Raji (cell line): Measurements from ENCODE around the gene PARVG.

Source experiments
- POLR2A ChIP-seq: IDR thresholded peaks from 2 replicates; pipeline ENCODE4 v1.6.1; 2011; ENCODE audit warnings: low read depth, low read length, control low read depth; ENCODE audit not compliant: insufficient read depth

PARVG gene

DNA sequence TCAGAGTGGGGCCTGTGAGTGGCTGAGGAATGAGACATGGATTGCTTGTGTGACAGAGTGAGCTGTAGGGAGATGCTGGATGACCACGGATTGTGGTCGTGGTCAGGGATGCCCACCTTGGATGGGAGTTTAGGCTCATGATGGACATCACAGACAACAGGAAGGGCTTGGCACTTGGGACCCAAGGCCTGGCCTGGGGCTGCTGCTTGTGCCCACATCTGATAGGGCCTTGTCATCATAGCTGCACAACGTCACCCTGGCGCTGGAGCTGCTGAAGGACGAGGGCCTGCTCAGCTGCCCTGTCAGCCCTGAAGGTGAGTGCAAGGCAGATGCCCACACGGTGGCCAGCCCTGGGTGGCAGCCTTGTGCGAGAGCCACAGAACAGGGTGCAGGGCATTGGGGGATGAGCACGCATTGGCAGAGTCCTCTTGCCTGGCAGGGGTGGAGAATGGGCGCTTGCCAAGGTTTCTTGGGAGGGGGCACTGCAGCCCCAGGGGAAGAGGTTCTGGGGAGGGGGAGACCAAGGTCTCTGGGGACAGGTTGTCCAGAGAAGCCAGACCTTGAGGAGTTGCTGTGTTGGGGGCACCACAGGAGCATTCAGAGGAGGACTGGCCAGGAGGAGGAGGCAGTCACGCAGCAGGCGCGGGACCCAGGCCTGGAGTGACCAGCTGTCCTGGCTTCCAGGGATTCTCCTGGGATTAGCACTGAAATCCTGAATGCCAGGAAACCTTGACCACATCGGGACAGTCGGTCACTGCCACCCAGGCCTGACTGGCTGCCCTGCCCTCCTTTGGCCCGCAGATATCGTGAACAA is 25.0 kb downstream of the PARVG start:
- TF ChIP-seq POLR2A = no peak

DNA sequence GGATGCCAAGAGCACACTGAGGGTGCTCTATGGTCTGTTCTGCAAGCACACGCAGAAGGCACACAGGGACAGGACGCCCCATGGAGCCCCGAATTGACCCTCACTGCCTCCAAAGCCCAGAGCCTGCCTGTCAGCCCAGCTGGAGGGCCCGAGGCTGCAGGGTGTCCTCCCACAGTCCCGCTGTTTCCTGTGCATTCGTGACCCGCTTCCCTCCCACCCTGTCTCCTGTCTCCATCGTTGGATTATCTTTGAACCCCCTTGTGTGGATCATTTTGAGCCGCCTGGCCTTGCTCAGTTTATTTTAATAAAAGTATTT is 25.6 kb downstream of the PARVG start:
- no peak for TF ChIP-seq POLR2A

DNA sequence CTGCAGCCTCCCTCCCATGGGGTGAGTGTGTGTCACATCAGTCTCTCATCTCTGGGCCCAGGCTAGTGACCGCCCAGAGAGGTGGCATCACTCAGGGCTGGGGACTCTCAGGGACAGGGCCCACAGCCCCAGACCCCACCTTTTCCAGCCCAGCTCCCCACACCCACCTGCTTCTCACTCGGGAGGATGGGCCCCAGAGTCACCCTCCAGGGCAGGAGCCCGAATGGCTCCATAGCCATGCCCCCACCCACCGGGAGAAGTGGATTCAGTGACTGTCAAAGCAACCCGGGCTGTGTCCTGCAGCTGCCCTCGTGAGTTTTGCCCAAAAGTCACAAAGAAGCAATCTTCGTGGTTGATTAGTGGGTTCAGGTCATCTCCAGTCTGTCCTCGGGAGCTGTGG is 26.0 kb downstream of the PARVG start:
- TF ChIP-seq POLR2A = no peak

DNA sequence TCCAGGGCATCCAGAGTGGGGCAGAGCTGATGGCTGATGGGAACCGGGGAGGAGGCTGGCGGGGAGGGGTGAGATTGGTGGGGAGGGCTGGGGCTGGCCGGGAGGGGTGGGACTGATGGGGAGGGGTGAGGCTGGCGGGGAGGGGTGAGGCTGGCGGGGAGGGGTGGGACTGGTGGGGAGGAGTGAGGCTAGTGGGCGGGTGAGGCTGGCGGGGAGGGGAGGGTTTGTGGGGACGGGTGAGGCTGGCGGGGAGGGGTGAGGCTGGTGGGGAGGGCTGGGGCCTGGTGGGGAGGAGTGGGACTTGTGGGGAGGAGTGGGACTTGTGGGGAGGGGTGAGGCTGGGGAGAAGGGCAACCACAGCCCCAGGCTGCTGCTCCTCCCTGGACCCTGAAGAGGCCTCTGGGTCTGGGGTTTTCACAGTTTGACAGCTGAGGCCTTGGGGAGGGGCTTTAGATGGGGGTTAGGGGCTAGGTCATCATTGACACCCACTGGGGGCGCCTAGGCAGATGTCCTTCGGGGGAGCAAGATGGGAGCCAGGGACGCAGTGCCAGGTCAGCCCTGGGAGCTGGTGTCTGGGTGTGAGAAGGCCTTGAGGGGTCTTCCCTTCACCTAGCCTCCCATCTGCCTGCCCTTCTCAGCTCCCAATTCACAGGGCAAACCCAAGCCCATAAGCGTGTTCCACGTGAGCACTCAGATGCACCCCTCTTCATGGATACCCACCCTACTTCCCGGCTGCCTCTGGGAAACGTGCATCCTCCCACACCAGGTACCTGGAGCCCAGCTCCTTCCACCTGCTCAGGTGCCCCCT is 26.7 kb downstream of the PARVG start:
- no peak for TF ChIP-seq POLR2A

DNA sequence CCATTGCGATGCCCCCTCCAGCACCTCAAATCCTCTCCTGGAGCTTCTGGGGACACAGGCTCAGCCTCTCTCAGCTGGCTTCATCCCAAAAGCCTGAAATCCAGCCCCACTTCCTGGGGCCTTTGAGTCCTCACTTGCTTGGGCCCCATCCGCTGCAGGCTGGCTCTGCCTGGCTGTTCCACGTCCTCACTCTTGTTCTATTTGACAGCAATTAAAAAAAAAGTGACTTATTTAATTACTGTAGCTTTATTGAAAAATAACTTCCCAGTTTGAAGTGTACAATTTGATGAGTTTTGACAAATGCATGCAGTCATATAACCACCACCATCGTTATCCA is 27.2 kb downstream of the PARVG start:
- no peak for TF ChIP-seq POLR2A

DNA sequence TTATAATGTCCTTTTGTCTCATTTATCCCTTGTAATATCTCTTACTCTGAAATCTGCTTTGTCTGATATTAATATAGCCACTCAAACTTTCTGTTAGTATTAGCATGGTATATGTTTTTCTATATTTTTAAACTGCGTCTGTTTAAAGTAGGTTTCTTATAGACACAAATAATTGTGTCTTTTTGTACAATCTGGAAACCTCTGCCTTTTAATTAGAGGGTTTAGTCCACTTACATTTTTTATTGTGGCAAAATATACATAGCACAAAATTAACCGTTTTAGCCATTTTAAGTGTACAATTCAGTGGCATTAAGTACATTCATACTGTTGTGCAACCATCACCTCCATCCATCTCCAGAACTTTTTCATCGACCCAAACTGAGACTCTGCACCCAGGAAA is 28.6 kb downstream of the PARVG start:
- TF ChIP-seq POLR2A = no peak

DNA sequence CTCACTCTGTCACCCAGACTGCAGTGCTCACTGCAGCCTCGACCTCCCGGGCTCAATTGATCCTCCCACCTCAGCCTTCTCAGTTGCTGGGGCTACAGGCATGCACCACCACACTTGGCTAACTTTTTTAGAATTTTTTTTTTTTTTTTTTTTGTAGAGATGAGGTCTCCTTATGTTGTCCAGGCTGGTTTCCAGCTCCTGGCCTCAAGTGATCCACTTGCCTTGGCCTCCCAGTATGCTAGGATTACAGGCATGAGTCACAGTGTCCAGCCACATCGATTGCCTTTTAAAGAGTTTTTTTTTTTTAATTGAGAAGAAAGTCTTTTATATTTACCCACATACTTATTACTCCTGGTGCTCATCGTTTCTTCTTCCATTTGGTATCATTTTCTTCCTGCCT is 30.0 kb downstream of the PARVG start:
- no peak for TF ChIP-seq POLR2A

DNA sequence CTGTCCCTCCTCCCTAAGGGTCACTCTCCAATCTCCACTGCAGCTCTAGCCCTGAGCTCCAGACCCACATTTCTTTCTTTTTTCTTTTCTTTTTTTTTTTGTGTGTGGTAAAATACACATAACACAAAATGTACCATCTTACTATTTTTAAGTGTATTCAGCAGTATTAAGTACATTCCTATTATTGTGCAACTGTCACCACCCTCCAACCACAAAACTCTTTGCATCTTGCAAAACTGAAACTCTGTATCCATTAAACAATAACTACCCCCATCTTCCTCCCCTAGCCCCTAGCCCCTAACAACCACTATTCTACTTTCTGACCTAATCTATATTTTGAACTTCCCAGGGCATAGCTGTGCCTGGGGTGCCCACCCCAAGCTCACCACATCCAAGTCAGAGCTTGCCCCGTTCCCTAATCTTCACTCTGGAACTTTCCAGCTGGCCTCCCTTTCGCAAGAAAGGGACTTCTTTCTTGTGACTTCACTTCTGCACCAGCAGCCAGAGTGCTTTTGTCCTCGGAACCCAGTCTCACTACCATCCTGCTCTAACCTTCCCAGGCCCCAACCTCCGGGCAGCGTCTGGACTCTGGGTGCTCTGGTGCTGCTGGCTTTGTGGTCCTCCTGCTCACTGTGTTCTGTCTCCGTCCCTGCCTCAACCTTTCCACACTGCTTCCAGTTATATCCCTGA is 30.7 kb downstream of the PARVG start:
- no peak for TF ChIP-seq POLR2A

DNA sequence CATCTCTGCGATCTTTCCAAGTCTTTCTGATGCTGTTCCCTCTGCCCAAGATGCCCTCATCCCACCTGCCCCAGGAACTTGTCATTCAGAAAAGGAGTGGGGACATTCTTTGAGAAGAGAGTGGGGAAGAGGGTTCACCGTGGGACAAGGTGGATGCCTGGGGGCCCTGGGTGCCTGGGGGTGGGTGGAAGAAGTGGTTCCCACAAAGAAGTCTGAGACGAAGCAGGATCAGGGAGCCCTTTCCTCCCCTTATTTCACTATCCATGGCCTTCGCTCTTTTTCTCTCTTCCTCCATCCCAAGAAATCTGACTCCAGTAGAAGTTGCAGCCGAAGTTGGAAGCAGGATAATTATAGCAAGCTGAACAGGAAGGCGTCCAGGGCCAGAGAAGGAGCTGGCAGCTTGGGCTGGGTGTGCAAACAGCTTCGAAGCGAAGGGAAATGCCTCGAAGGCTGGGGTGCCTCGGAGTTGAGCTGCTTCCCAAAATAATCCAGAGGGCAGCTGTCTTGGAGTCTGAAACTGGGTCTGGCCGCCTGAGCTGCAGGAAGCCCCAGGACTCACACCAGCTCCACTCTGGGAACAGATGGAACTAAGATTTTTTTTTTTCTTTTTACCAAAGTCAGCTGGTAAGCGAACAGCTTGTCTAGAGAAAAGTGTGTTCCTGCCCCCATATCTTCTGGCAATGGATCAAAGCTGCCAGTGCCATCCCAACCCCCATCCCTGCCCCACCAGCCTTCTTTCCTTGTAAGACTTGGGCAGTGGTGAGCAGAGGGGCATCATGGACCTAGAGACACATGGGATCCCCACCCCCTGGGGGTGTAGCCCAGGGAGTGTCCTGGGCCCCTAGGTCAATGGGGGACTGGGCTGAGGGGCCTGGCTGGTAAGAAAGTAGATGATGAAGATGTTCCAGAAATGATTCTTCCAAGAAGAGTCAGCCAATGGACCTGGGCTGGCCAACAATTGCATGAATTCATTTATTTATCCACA is 31.5 kb downstream of the PARVG start:
- TF ChIP-seq POLR2A = no peak

DNA sequence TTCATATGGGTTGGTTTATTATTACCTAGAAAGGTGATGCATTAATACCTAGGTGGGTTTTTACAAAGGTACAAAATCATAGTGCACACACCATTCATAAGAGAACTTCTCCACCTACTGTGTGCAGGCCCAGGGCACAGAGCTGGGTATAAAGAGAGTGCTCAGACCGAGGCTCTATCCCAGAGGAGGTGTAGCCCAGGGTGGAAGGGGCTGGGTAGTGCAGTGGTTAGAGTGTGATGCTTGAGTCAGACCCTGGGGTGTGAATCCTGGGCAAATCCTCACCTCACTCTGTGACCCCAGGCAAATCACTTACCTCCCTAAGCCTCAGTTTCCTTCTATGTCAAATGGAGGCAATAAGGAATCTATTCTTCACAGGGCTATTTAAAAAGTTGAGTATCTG is 32.2 kb downstream of the PARVG start:
- no peak for TF ChIP-seq POLR2A

DNA sequence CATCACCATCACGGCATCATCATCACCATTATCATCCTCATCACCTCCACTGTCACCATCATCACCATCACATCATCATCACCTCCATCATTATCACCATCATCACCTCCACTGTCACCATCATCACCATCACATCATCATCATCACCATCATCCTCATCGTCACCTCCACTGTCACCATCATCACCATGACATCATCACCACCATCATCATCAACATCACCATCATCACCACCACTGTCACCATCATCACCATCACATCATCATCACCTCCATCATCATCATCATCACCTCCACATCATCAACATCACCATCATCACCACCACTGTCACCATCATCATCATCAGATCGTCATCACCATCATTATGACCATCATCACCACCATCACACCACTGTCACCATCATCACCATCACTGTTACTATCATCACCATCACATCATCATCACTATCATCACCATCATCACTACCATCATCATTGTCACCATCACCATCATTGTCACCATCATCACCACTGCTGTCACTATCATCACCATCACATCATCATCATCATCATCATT is 32.8 kb downstream of the PARVG start:
- TF ChIP-seq POLR2A = no peak

DNA sequence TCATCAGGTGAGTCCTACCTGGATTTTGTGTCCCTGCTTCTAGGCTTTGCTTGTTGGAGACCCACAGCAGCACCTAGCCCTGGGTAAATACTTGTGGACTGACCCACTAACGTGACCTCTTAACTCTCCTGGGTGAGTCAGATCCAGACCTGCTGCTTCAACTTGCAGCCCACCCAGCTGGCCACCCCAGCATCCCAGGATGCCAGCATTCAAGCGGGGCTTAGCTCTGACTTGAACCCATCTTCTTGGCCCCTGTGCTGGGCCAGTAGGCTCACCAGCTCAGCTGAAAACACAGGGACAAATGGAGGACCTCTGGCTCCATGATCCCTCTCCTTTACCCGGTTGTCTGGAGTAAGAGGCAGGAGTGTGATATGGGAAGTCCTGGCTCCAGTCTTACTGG is 33.5 kb downstream of the PARVG start:
- TF ChIP-seq POLR2A = no peak

DNA sequence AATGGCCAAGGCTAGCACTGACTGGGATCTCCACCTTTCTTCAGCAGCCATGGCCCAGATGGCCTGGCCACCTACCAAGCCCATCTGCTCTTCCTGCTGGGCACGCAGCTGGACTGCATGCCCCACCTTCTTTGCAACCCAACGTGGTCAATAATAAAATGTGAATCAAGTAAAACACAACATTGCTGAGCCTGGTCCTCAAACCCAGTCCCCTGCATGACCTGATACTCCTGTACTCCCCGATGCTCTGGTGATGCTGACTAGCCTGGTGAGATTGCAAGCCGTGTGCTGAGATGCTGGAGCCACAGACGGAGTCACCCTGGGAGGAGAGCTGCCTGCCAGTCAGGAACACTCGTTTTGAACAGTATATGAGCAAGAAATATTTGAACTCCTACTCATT is 34.0 kb downstream of the PARVG start:
- no peak for TF ChIP-seq POLR2A

DNA sequence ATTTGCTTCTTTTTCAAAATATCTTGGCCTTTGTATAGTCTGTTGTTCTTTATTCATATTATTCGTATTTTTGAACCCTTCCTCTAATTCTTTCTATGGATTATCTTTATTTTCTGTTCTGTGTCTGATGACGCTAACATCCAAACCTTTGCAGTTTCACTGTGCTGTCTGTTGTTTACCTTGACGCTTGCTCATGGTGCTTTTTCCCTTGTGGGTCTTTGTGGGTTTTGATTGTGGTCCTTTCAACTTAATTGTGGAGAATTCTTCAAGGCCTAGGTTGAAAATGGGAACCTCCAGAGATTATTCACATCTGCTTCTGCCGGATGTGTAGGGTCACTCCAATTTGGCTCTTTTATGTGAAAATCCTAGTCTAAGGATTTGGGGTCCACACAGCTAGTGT is 34.6 kb downstream of the PARVG start:
- TF ChIP-seq POLR2A = no peak

DNA sequence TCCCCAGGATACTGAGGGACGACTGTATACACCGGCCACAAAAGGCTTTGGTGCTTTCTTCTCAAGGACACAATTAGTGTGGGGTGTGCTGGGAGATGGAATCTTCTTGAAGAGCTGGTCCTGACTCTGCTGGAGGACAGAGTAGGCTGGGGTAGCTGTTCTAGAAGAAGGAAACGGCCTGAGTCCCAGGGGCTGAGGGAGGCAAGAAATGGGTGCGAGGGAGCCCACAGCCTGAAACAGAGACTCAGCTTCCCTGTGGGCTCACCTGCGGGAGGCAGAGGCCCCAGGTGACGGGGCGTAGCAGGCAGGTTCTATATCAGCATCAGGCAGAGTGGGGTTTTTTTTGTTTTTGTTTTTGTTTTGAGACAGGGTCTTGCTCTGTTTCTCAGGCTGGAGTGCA is 36.6 kb downstream of the PARVG start:
- no peak for TF ChIP-seq POLR2A
